Measurements from ENCODE around the gene DHRS1. TPM values are rescaled to one million over a fixed set of nuclear protein-coding genes. Genes with fewer than 3 reads are reported as not detected.

Gene DHRS1
- total RNA-seq, 1 donor from 2014 or later = 84.2 TPM

DNA sequence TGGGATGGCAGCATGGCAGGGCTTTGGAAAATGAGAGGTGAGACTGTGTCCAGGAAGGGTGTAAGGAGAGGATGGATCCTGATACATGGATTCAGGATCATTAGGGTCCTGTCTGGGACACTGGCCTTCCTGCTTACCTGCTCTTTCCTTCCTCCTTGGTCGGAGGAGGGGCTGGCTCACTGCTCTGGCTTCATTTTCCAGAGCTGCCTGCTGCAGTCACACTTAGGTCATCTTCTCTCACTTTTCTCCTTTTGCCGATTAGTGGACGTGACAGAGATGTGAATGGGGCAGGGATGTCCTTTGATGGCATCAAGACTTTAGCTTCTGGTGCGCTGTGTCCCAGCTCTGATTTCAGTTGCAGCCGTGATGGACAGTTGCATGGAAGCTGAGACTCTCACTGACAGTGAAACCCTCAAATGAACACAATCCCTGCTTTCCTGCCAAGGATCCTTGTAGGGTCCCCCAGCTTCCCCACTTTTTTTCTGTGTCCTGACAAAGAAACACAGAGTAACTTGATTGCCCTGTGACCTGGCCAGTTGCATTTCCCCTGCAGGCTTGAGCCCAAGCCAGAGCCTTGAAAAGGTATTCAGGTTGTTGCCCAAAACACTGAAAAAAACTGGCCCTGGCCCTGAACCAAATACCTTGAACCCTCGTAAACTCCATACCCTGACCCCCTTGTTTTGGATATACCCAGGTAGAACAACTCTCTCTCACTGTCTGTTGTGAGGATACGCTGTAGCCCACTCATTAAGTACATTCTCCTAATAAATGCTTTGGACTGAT, 9.0 kb upstream of the DHRS1 start:
- Histone ChIP-seq H3K4me1 (peaks cover 57% of the 10 kb centered on the region), H3K4me3 (no peak overlapping the region), H3K9me3 (no peaks in the 10 kb centered on the region), H3K27me3 (no peaks in the 10 kb centered on the region), H3K27ac (peak overlapping the region; percentile 87), H3K36me3 (peaks cover 0 to 38% of the 10 kb centered on the region in 2 donors)
- no peak for TF ChIP-seq POLR2A (IDR thresholded peaks at IDR 0.05)
- no peak for TF ChIP-seq POLR2AphosphoS5 (IDR thresholded peaks at IDR 0.05; ENCODE audit: insufficient read depth in 1 of 2, low read depth in 1 of 2)
- TF ChIP-seq, protein P1, sequence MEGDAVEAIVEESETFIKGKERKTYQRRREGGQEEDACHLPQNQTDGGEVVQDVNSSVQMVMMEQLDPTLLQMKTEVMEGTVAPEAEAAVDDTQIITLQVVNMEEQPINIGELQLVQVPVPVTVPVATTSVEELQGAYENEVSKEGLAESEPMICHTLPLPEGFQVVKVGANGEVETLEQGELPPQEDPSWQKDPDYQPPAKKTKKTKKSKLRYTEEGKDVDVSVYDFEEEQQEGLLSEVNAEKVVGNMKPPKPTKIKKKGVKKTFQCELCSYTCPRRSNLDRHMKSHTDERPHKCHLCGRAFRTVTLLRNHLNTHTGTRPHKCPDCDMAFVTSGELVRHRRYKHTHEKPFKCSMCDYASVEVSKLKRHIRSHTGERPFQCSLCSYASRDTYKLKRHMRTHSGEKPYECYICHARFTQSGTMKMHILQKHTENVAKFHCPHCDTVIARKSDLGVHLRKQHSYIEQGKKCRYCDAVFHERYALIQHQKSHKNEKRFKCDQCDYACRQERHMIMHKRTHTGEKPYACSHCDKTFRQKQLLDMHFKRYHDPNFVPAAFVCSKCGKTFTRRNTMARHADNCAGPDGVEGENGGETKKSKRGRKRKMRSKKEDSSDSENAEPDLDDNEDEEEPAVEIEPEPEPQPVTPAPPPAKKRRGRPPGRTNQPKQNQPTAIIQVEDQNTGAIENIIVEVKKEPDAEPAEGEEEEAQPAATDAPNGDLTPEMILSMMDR (IDR thresholded peaks at IDR 0.05) = no peak
- intact Hi-C loops (cut with DNase I) = no loop called here
- no peak for DNase-seq (ENCODE audit: extremely low spot score in 2 of 2)

DNA sequence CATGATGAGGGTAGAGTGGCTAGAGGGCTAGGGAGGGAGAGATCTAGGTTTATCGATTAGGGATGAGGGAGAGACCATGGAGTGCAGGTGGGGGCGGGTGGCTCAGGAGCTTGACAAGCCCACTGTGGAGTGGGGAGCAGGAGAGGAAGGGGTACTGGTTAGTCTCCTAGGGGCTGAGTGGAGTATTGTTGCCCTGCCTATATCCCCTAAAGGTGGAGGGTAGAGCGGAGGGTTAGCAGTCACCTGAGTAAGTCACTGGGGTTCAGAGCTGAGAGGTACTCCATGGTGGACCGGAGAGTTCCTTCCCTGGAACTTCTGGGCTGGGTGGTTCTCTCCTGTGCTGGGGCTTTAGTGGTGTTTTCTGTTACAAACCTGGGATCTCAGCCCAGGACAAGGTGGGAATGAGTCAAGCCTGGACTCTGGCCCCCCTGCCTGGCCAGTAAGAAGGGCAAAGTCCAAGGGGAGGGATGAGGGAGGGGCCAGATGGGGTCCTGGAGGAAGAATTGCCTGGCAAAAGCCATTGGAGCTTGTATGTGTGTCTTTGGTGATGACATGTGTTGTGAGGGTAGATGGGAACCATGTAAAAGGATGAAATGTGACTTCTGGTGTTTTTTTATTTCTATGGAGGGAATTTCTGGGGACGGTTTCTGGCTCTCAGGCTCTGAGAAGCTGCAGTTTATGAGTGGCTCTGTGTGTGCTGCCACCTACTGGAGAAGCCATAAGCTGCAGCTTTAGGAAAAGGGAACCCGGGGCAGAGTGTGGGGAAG, 8.2 kb upstream of the DHRS1 start, which contains the start of gene CIDEB:
Gene CIDEB (minus strand): TSS at position 403 of the 767 bp plus-strand sequence. CDS start 119 bp downstream, at position 284.
- Histone ChIP-seq H3K4me1 (peaks cover 50% of the 10 kb centered on the region), H3K36me3 (peaks cover 0 to 45% of the 10 kb centered on the region in 2 donors), H3K9me3 (no peaks in the 10 kb centered on the region), H3K27ac (peak within 1 kb of the TSS; percentile 87), H3K27me3 (no peaks in the 10 kb centered on the region), H3K4me3 (no peak within 1 kb of the TSS)
- no peak for TF ChIP-seq POLR2A (IDR thresholded peaks at IDR 0.05)
- TF ChIP-seq, protein P1 (IDR thresholded peaks at IDR 0.05) = peak in 2 of 3 experiments; percentile 70 to 79
- DNase-seq (ENCODE audit: extremely low spot score in 2 of 2) = no peak
- intact Hi-C loops (cut with DNase I) = no loop called here

DNA sequence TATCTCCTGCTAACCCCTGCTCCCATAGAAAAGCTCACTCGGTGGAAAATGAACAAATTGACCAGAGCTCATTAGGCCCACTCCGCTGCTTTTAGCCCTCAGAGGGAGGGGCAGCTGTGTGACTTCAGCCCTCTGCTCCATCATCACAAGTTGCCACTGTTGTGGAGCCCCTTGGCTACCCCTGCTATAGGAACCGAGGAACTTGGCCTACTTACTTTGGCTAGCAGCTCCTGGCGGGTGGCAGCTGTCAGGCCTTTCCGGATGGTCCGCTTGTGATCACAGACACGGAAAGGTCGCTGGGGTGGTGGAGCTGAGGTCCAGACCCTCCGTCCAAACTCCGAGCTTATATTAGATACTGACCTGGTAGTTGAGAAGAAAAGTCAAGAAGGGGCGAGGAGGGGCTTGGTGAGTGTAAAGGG, 7.6 kb upstream of the DHRS1 start:
- Histone ChIP-seq H3K4me3 (no peak overlapping the region), H3K4me1 (peaks cover 44% of the 10 kb centered on the region), H3K27ac (no peak overlapping the region), H3K36me3 (peaks cover 0 to 51% of the 10 kb centered on the region in 2 donors), H3K27me3 (no peaks in the 10 kb centered on the region), H3K9me3 (no peaks in the 10 kb centered on the region)
- TF ChIP-seq POLR2A (IDR thresholded peaks at IDR 0.05) (no peak), POLR2AphosphoS5 (IDR thresholded peaks at IDR 0.05; ENCODE audit: insufficient read depth in 1 of 2, low read depth in 1 of 2) (no peak)
- TF ChIP-seq, protein P1 (IDR thresholded peaks at IDR 0.05) = no peak
- DNase-seq (ENCODE audit: extremely low spot score in 2 of 2) = no peak
- intact Hi-C loops (cut with DNase I) = no loop called here

DNA sequence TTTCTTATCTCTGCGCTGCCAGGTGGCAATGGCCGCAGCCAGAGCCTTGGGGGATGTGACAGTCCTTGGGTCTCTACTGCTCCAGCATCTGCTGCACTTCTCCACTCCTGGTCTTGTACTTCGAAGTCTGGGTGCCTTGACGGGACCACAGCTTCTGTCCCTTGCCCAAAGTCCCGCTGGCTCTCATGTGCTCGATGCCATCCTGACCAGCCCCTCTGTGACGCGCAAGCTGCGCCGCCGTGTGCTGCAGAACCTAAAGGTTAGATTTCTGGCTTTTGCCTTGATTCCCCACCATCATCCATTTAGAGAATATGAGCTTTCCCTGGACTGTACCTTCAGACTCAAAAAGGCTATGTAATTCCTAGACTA, 4.4 kb upstream of the DHRS1 start:
- no peak for TF ChIP-seq POLR2A (IDR thresholded peaks at IDR 0.05)
- TF ChIP-seq, protein P1 (IDR thresholded peaks at IDR 0.05) = no peak
- TF ChIP-seq POLR2AphosphoS5 (IDR thresholded peaks at IDR 0.05; ENCODE audit: insufficient read depth in 1 of 2, low read depth in 1 of 2) = no peak
- Histone ChIP-seq H3K36me3 (peaks cover 0 to 62% of the 10 kb centered on the region in 2 donors), H3K9me3 (no peaks in the 10 kb centered on the region), H3K4me3 (no peak overlapping the region), H3K4me1 (peaks cover 36% of the 10 kb centered on the region), H3K27ac (no peak overlapping the region), H3K27me3 (no peaks in the 10 kb centered on the region)
- DNase-seq (ENCODE audit: extremely low spot score in 2 of 2) = no peak
- intact Hi-C loops (cut with DNase I) = no loop called here

All from vagina (tissue), 2 donors.